NOMO-1 treated with dmso at 0.1 percent for 144 hours (cell line): ENCODE measurements around the gene OLFML2A.
"Not testable (repeated sequence)": the region's sequence is repeated elsewhere in the genome, so short reads cannot be mapped to it uniquely, and the experiment has no call there.

Experiments
- DNase-seq: peaks from one replicate; lab custom pipeline; 2025; ENCODE audit not compliant: unreplicated experiment; lab: John Stamatoyannopoulos, UW

OLFML2A gene

GRCh38 chr9:124760719-124761118 lies 16.2 kb upstream of the OLFML2A start:
- DNase-seq: no peak

GRCh38 chr9:124761196-124761595 lies 15.7 kb upstream of the OLFML2A start:
- DNase-seq: no peak

GRCh38 chr9:124761710-124762109 lies 15.2 kb upstream of the OLFML2A start:
- DNase-seq: no peak

GRCh38 chr9:124762633-124763032 lies 14.3 kb upstream of the OLFML2A start:
- DNase-seq: no peak

GRCh38 chr9:124764774-124765438 lies 12.0 kb upstream of the OLFML2A start:
- DNase-seq: no peak

GRCh38 chr9:124765439-124765835 lies 11.5 kb upstream of the OLFML2A start:
- DNase-seq: no peak

- DNase-seq: no peak
Measured at GRCh38 chr9:124766326-124766725, 10.6 kb upstream of the OLFML2A start.

GRCh38 chr9:124766815-124767554 lies 9.9 kb upstream of the OLFML2A start:
- DNase-seq: no peak

- no peak for DNase-seq
Measured at GRCh38 chr9:124767821-124768220, 9.1 kb upstream of the OLFML2A start.

GRCh38 chr9:124768334-124768733 lies 8.6 kb upstream of the OLFML2A start:
- no peak for DNase-seq

GRCh38 chr9:124768750-124769548 lies 8.0 kb upstream of the OLFML2A start:
- DNase-seq: no peak

- peak; percentile 52 for DNase-seq
Measured at GRCh38 chr9:124769549-124770358, 7.2 kb upstream of the OLFML2A start.

- no peak for DNase-seq
Measured at GRCh38 chr9:124770359-124771020, 6.4 kb upstream of the OLFML2A start.

- DNase-seq: peak; percentile 94
Measured at GRCh38 chr9:124771021-124771866, 5.7 kb upstream of the OLFML2A start, which contains the start of gene NR6A1. Gene NR6A1 (minus strand): TSS chr9:124771311.

GRCh38 chr9:124771867-124772679 lies 4.9 kb upstream of the OLFML2A start:
- no peak for DNase-seq

- not testable (repeated sequence) for DNase-seq
Measured at GRCh38 chr9:124772877-124773276, 4.1 kb upstream of the OLFML2A start.

GRCh38 chr9:124773473-124774128 lies 3.3 kb upstream of the OLFML2A start:
- DNase-seq: no peak
